ENCODE measurements around the gene RASA3.

RASA3 gene

GRCh38 chr13:113931841-113932459, 200.5 kb downstream of the RASA3 start:
- CTCF ChIA-PET = no interaction called here
- WGBS (ENCODE audit: insufficient coverage) = 95% methylated on average over 14 of the region's 16 CpGs
- DNase-seq = no peak
- Histone ChIP-seq H3K4me1 (ENCODE audit: control extremely low read depth in 1 of 4, control insufficient read depth in 4 of 4, insufficient read depth in 4 of 4, low read length in 3 of 4) (peaks cover 0 to 2% (median 1%) of the 10 kb centered on the region in 4 experiments), H3K36me3 (ENCODE audit: control insufficient read depth in 4 of 4, insufficient read depth in 4 of 4, low read length in 3 of 4) (no peaks in the 10 kb centered on the region), H3K27me3 (replicated peaks in 2 of 5; ENCODE audit: control insufficient read depth in 4 of 5, insufficient read depth in 5 of 5, low read length in 4 of 5) (peaks cover 0 to 19% (median 4%) of the 10 kb centered on the region in 5 experiments), H3K9me3 (ENCODE audit: control extremely low read depth in 1 of 5, control insufficient read depth in 4 of 5, insufficient read depth in 2 of 5, low read depth in 1 of 5, low read length in 4 of 5) (no peaks in the 10 kb centered on the region), H3K27ac (ENCODE audit: insufficient read depth in 1 of 2, low read depth in 1 of 2, low read length in 2 of 2, poor library complexity in 1 of 2, severe bottlenecking in 2 of 2) (no peak overlapping the region), H3K4me3 (ENCODE audit: control insufficient read depth in 1 of 7, extremely low read depth in 1 of 7, insufficient read depth in 4 of 7, low read depth in 2 of 7, low read length in 6 of 7) (no peak overlapping the region)
- POLR2A ChIA-PET = no interaction called here

- H3K27me3 ChIP-seq (replicated peaks in 2 of 5; ENCODE audit: control insufficient read depth in 4 of 5, insufficient read depth in 5 of 5, low read length in 4 of 5) = peaks cover 0 to 21% (median 4%) of the 10 kb centered on the region in 5 experiments
- DNase-seq = peak in 2 of 3 donors; percentile 55 to 71
- H3K36me3 ChIP-seq (ENCODE audit: control insufficient read depth in 4 of 4, insufficient read depth in 4 of 4, low read length in 3 of 4) = no peaks in the 10 kb centered on the region
- WGBS (ENCODE audit: insufficient coverage) = 89% methylated on average over 25 of the region's 36 CpGs
- H3K4me1 ChIP-seq (ENCODE audit: control extremely low read depth in 1 of 4, control insufficient read depth in 4 of 4, insufficient read depth in 4 of 4, low read length in 3 of 4) = peaks cover 0 to 2% (median 1%) of the 10 kb centered on the region in 4 experiments
- no peak overlapping the region for H3K4me3 ChIP-seq (ENCODE audit: control insufficient read depth in 1 of 7, extremely low read depth in 1 of 7, insufficient read depth in 4 of 7, low read depth in 2 of 7, low read length in 6 of 7)
- H3K27ac ChIP-seq (ENCODE audit: insufficient read depth in 1 of 2, low read depth in 1 of 2, low read length in 2 of 2, poor library complexity in 1 of 2, severe bottlenecking in 2 of 2) = no peak overlapping the region
- ChIA-PET CTCF (interaction anchor here (0.6 kb wide), 1 partner anchor 191 kb away, joined by 3 read pairs; no protein-coding TSS in a partner anchor), POLR2A (interaction anchor here (0.8 kb wide), 1 partner anchor 14 kb away, joined by 3 read pairs; no protein-coding TSS in a partner anchor)
- H3K9me3 ChIP-seq (ENCODE audit: control extremely low read depth in 1 of 5, control insufficient read depth in 4 of 5, insufficient read depth in 2 of 5, low read depth in 1 of 5, low read length in 4 of 5) = no peaks in the 10 kb centered on the region
Observed at GRCh38 chr13:113930671-113931637, 201.5 kb downstream of the RASA3 start.

- Histone ChIP-seq H3K36me3 (ENCODE audit: control insufficient read depth in 4 of 4, insufficient read depth in 4 of 4, low read length in 3 of 4) (no peaks in the 10 kb centered on the region), H3K4me1 (ENCODE audit: control extremely low read depth in 1 of 4, control insufficient read depth in 4 of 4, insufficient read depth in 4 of 4, low read length in 3 of 4) (peaks cover 0 to 2% (median 1%) of the 10 kb centered on the region in 4 experiments), H3K27ac (ENCODE audit: insufficient read depth in 1 of 2, low read depth in 1 of 2, low read length in 2 of 2, poor library complexity in 1 of 2, severe bottlenecking in 2 of 2) (no peak overlapping the region), H3K27me3 (replicated peaks in 2 of 5; ENCODE audit: control insufficient read depth in 4 of 5, insufficient read depth in 5 of 5, low read length in 4 of 5) (peaks cover 0 to 19% (median 4%) of the 10 kb centered on the region in 5 experiments), H3K9me3 (ENCODE audit: control extremely low read depth in 1 of 5, control insufficient read depth in 4 of 5, insufficient read depth in 2 of 5, low read depth in 1 of 5, low read length in 4 of 5) (no peaks in the 10 kb centered on the region), H3K4me3 (ENCODE audit: control insufficient read depth in 1 of 7, extremely low read depth in 1 of 7, insufficient read depth in 4 of 7, low read depth in 2 of 7, low read length in 6 of 7) (no peak overlapping the region)
- no peak for DNase-seq
- ChIA-PET POLR2A (interaction anchor here (0.8 kb wide), 1 partner anchor 13 kb away, joined by 3 read pairs; no protein-coding TSS in a partner anchor), CTCF (interaction anchor here (0.5 to 0.6 kb wide), 2 partner anchors 190 to 307 kb away, joined by 3 to 4 read pairs; no protein-coding TSS in a partner anchor)
- 95% methylated on average over 33 of the region's 38 CpGs for WGBS (ENCODE audit: insufficient coverage)
Observed at GRCh38 chr13:113929628-113930615, 202.5 kb downstream of the RASA3 start.

- H3K9me3 ChIP-seq (ENCODE audit: control extremely low read depth in 1 of 5, control insufficient read depth in 4 of 5, insufficient read depth in 2 of 5, low read depth in 1 of 5, low read length in 4 of 5) = no peaks in the 10 kb centered on the region
- 97% methylated on average over 24 of the region's 26 CpGs for WGBS (ENCODE audit: insufficient coverage)
- no peak overlapping the region for H3K4me3 ChIP-seq (ENCODE audit: control insufficient read depth in 1 of 7, extremely low read depth in 1 of 7, insufficient read depth in 4 of 7, low read depth in 2 of 7, low read length in 6 of 7)
- H3K27ac ChIP-seq (ENCODE audit: insufficient read depth in 1 of 2, low read depth in 1 of 2, low read length in 2 of 2, poor library complexity in 1 of 2, severe bottlenecking in 2 of 2) = no peak overlapping the region
- POLR2A ChIA-PET = no interaction called here
- peaks cover 0 to 18% (median 3%) of the 10 kb centered on the region in 5 experiments for H3K27me3 ChIP-seq (replicated peaks in 2 of 5; ENCODE audit: control insufficient read depth in 4 of 5, insufficient read depth in 5 of 5, low read length in 4 of 5)
- DNase-seq = no peak
- H3K4me1 ChIP-seq (ENCODE audit: control extremely low read depth in 1 of 4, control insufficient read depth in 4 of 4, insufficient read depth in 4 of 4, low read length in 3 of 4) = peaks cover 0 to 2% (median 1%) of the 10 kb centered on the region in 4 experiments
- CTCF ChIA-PET = no interaction called here
- H3K36me3 ChIP-seq (ENCODE audit: control insufficient read depth in 4 of 4, insufficient read depth in 4 of 4, low read length in 3 of 4) = no peaks in the 10 kb centered on the region
Observed at GRCh38 chr13:113928685-113929627, 203.5 kb downstream of the RASA3 start.
